Body of pancreas (tissue), 4 donors: ENCODE results near the gene PPP1R9A. TPM values are rescaled to one million over a fixed set of nuclear protein-coding genes. Genes with fewer than 3 reads are reported as not detected.

Experiments
- ATAC-seq: fragments of 150-250 bp; one replicate; pipeline ENCODE4 v1.9.1; 2016
- DNase-seq, 4 donors: peaks; one replicate each; pipeline ENCODE4 v3.0.0-alpha.2; 2019
- H3K27ac ChIP-seq, 4 donors: fragments of 200-600 bp; sonication (generic); 1 replicate in 3 of 4; 2 replicates in 1 of 4; pipeline versions ENCODE4 v1.5.1 to v1.6.1; 2016 to 2019; ENCODE audit warnings: mild to moderate bottlenecking in 1 of 4, mixed read lengths in 1 of 4, moderate library complexity in 1 of 4
- H3K27me3 ChIP-seq, 2 donors: fragments of 200-600 bp; sonication (generic); one replicate each; pipeline ENCODE4 v1.6.0; 2016; ENCODE audit warnings: mild to moderate bottlenecking in 1 of 2
- H3K36me3 ChIP-seq, 2 donors: fragments of 200-600 bp; sonication (generic); replicated peaks in 1 of 2; 2 replicates each; pipeline ENCODE4 v1.5.1; 2016; ENCODE audit warnings: low read depth in 2 of 2; ENCODE audit not compliant: insufficient read depth in 1 of 2
- H3K4me1 ChIP-seq: fragments of 200-600 bp; sonication (generic); one replicate; pipeline ENCODE4 v1.6.0; 2016
- H3K4me3 ChIP-seq, 2 donors: fragments of 200-600 bp; sonication (generic); 1 replicate in 1 of 2; 2 replicates in 1 of 2; pipeline ENCODE4 v1.5.1; 2016 to 2019
- H3K9me3 ChIP-seq, 3 donors: fragments of 200-600 bp; sonication (generic); 1 replicate in 2 of 3; 2 replicates in 1 of 3; pipeline ENCODE4 v1.5.1; 2016
- CTCF ChIP-seq, 7 experiments: fragments of 450-650 bp in 4 of 7; fragments of 200-600 bp in 3 of 7; sonication (generic) in 3 of 7; IDR thresholded peaks; one replicate each; pipeline ENCODE4 v1.5.1; 2016 to 2019; ENCODE audit warnings: antibody characterized with exemption in 7 of 7
- POLR2A ChIP-seq, 3 donors: fragments of 450-650 bp; IDR thresholded peaks; one replicate each; pipeline ENCODE4 v1.6.1; 2016; ENCODE audit warnings: antibody characterized with exemption in 3 of 3, mild to moderate bottlenecking in 2 of 3
- WGBS, 2 donors: methylation state at CpG; one replicate each; pipeline ENCODE4 v1.1.5; 2017; 5-methylcytosine and 5-hydroxymethylcytosine counted together
- intact Hi-C: fragments of 100-400 bp; cut with DNase I; formaldehyde crosslinking; loops from one replicate; pipeline ENCODE4 v1.15.1; 2023
- total RNA-seq, 2 donors: library from RNA; depleted of rRNA; stranded (reverse); fragments of >200 nt; gene quantifications; one replicate each; pipeline ENCODE4 v1.1.0, GENCODE V29; 2016

Gene PPP1R9A
- total RNA-seq, 2 donors from 2014 or later: 16.1 to 44.2 TPM

- no peak for ATAC-seq
Measured at GRCh38 chr7:94921911-94922310, 14.5 kb downstream of the PPP1R9A start.

GRCh38 chr7:94922457-94922856 is 15.1 kb downstream of the PPP1R9A start:
- Histone ChIP-seq H3K9me3 (no peaks in the 10 kb centered on the region), H3K27ac (no peak overlapping the region), H3K27me3 (no peaks in the 10 kb centered on the region), H3K36me3 (no peaks in the 10 kb centered on the region), H3K4me3 (no peak overlapping the region), H3K4me1 (no peaks in the 10 kb centered on the region)
- TF ChIP-seq CTCF (IDR thresholded peaks at IDR 0.05) (no peak), POLR2A (IDR thresholded peaks at IDR 0.05) (no peak)
- 95% methylated on average over 1 of the region's 1 CpG for WGBS, 2 donors
- intact Hi-C loops: no loop called here
- ATAC-seq (no peak), DNase-seq (no peak)

More at GRCh38 chr7:94921911-94922310, 14.5 kb downstream of the PPP1R9A start:
- no peaks in the 10 kb centered on the region for H3K36me3 ChIP-seq
- no peak for DNase-seq
- no peaks in the 10 kb centered on the region for H3K4me1 ChIP-seq
- 72 to 98% methylated on average over 4 of the region's 4 CpGs for WGBS, 2 donors
- H3K9me3 ChIP-seq: no peaks in the 10 kb centered on the region
- no peak overlapping the region for H3K27ac ChIP-seq
- H3K27me3 ChIP-seq: no peaks in the 10 kb centered on the region
- TF ChIP-seq POLR2A (IDR thresholded peaks at IDR 0.05) (no peak), CTCF (IDR thresholded peaks at IDR 0.05) (no peak)
- H3K4me3 ChIP-seq: no peak overlapping the region
- intact Hi-C loops: no loop called here

- intact Hi-C loops: no loop called here
- Histone ChIP-seq H3K27me3 (no peaks in the 10 kb centered on the region), H3K36me3 (no peaks in the 10 kb centered on the region), H3K4me1 (no peaks in the 10 kb centered on the region), H3K4me3 (no peak overlapping the region), H3K9me3 (no peaks in the 10 kb centered on the region), H3K27ac (no peak overlapping the region)
- ATAC-seq (no peak), DNase-seq (no peak)
- no peak for TF ChIP-seq POLR2A (IDR thresholded peaks at IDR 0.05)
- no peak for TF ChIP-seq CTCF (IDR thresholded peaks at IDR 0.05)
Measured at GRCh38 chr7:94923412-94923811, 16.0 kb downstream of the PPP1R9A start.

- no peaks in the 10 kb centered on the region for H3K27me3 ChIP-seq
- H3K4me1 ChIP-seq: peaks cover 3% of the 10 kb centered on the region
- H3K27ac ChIP-seq: no peak overlapping the region
- DNase-seq (no peak), ATAC-seq (no peak)
- H3K9me3 ChIP-seq: no peaks in the 10 kb centered on the region
- TF ChIP-seq POLR2A (IDR thresholded peaks at IDR 0.05): no peak
- TF ChIP-seq CTCF (IDR thresholded peaks at IDR 0.05): no peak
- H3K4me3 ChIP-seq: no peak overlapping the region
- intact Hi-C loops: no loop called here
- no peaks in the 10 kb centered on the region for H3K36me3 ChIP-seq
Measured at GRCh38 chr7:94928168-94928707, 20.8 kb downstream of the PPP1R9A start.

- Histone ChIP-seq H3K9me3 (no peaks in the 10 kb centered on the region), H3K4me3 (no peak overlapping the region), H3K27ac (no peak overlapping the region), H3K36me3 (no peaks in the 10 kb centered on the region), H3K27me3 (no peaks in the 10 kb centered on the region), H3K4me1 (peaks cover 14% of the 10 kb centered on the region)
- ATAC-seq (no peak), DNase-seq (peak in 1 of 4 donors; percentile 8)
- intact Hi-C loops: no loop called here
- TF ChIP-seq POLR2A (IDR thresholded peaks at IDR 0.05) (no peak), CTCF (IDR thresholded peaks at IDR 0.05) (no peak)
- 26 to 28% methylated on average over 3 of the region's 3 CpGs for WGBS, 2 donors
Measured at GRCh38 chr7:94933256-94933990, 26.0 kb downstream of the PPP1R9A start.
